B cell (primary cell): Measurements from ENCODE around the gene CIT. TPM values are rescaled to one million over a fixed set of nuclear protein-coding genes. Genes with fewer than 3 reads are reported as not detected.

ENCODE experiments used
- ATAC-seq: fragments of 200-7000 bp; cut with Tn5 transposase; one replicate; pipeline ENCODE4 v1.10.0; 2021; ENCODE audit warnings: low read depth, mild to moderate bottlenecking, moderate number of reproducible peaks, moderate library complexity
- CTCF ChIA-PET: fragments of 350-600 bp; sonication (Branson Sonifier 250); formaldehyde crosslinking; loops from one replicate; lab custom pipeline; 2021; ENCODE audit warnings: antibody characterized with exemption, inconsistent platforms; lab: Charles Lee
- POLR2A ChIA-PET: fragments of 350-600 bp; sonication (Branson Sonifier 250); formaldehyde crosslinking; loops from one replicate; lab custom pipeline; 2021; ENCODE audit warnings: antibody characterized with exemption; lab: Charles Lee
- DNase-seq: peaks from one replicate; pipeline ENCODE4 v3.0.0; 2013
- H2AFZ ChIP-seq: 2 replicates; pipeline ENCODE4 v1.6.1; 2012; ENCODE audit warnings: mild to moderate bottlenecking, low read depth, low read length; ENCODE audit not compliant: insufficient read depth, poor library complexity, severe bottlenecking
- H3K27ac ChIP-seq, 2 donors: 1 replicate in 1 of 2; 2 replicates in 1 of 2; pipeline ENCODE4 v1.5.1; 2012 to 2013; ENCODE audit warnings: low read length in 2 of 2, mild to moderate bottlenecking in 2 of 2, moderate library complexity in 1 of 2
- H3K27me3 ChIP-seq, 4 experiments: fragments of 200-600 bp in 1 of 4; sonication (generic) in 1 of 4; replicated peaks in 1 of 4; 1 replicate in 2 of 4; 2 replicates in 2 of 4; pipeline versions ENCODE4 v1.6.1 to v1.7.0; 2013 to 2016; ENCODE audit warnings: low read length in 3 of 4, mild to moderate bottlenecking in 2 of 4, mixed read lengths in 1 of 4, moderate library complexity in 1 of 4; ENCODE audit not compliant: insufficient read depth in 4 of 4, control insufficient read depth in 3 of 4; ENCODE audit errors: control extremely low read depth in 1 of 4
- H3K36me3 ChIP-seq, 2 experiments: replicated peaks in 1 of 2; 1 replicate in 1 of 2; 2 replicates in 1 of 2; pipeline versions ENCODE4 v1.6.1 to v1.7.1; 2013; ENCODE audit warnings: low read length in 1 of 2; ENCODE audit not compliant: insufficient read depth in 2 of 2, control insufficient read depth in 1 of 2; ENCODE audit errors: control extremely low read depth in 1 of 2, extremely low read depth in 1 of 2
- H3K4me1 ChIP-seq, 2 donors: fragments of 200-600 bp in 1 of 2; sonication (generic) in 1 of 2; 1 replicate in 1 of 2; 2 replicates in 1 of 2; pipeline versions ENCODE4 v1.5.1 to v1.6.1; 2013 to 2017; ENCODE audit warnings: low read length in 2 of 2; ENCODE audit not compliant: control insufficient read depth in 2 of 2, insufficient read depth in 2 of 2
- H3K4me2 ChIP-seq: replicated peaks from 2 replicates; pipeline ENCODE3; 2012; ENCODE audit warnings: mild to moderate bottlenecking, low read depth, low read length; ENCODE audit not compliant: poor library complexity, severe bottlenecking
- H3K4me3 ChIP-seq, 5 experiments: fragments of 200-600 bp in 1 of 5; sonication (generic) in 1 of 5; 1 replicate in 3 of 5; 2 replicates in 2 of 5; pipeline versions ENCODE4 v1.5.1 to v1.7.0; 2011 to 2016; ENCODE audit warnings: low read length in 4 of 5, mild to moderate bottlenecking in 4 of 5, low read depth in 2 of 5, control low read depth in 1 of 5, moderate library complexity in 1 of 5; ENCODE audit not compliant: insufficient read depth in 1 of 5; ENCODE audit errors: control extremely low read depth in 1 of 5, extremely low read depth in 1 of 5
- H3K79me2 ChIP-seq: fragments of 200-600 bp; sonication (generic); one replicate; pipeline ENCODE4 v1.6.0; 2016; ENCODE audit warnings: low read length; ENCODE audit not compliant: control insufficient read depth, insufficient read depth
- H3K9ac ChIP-seq: fragments of 200-600 bp; sonication (generic); 2 replicates; pipeline ENCODE4 v1.6.1; 2017; ENCODE audit warnings: mild to moderate bottlenecking, low read length, moderate library complexity
- H3K9me3 ChIP-seq, 3 donors: one replicate each; pipeline versions ENCODE4 v1.6.1 to v1.7.1; 2013; ENCODE audit warnings: low read length in 2 of 3; ENCODE audit not compliant: control insufficient read depth in 2 of 3, insufficient read depth in 1 of 3; ENCODE audit errors: control extremely low read depth in 1 of 3
- H4K20me1 ChIP-seq: 2 replicates; pipeline ENCODE4 v1.6.0; 2012; ENCODE audit warnings: mild to moderate bottlenecking, low read length; ENCODE audit not compliant: insufficient read depth, control insufficient read depth, poor library complexity, severe bottlenecking
- H3K27ac Mint-ChIP-seq: one replicate; pipeline ENCODE4 v1.8.0; 2021; ENCODE audit warnings: mixed read lengths
- H3K27me3 Mint-ChIP-seq: one replicate; pipeline ENCODE4 v1.8.0; 2021; ENCODE audit warnings: mixed read lengths
- H3K4me1 Mint-ChIP-seq: one replicate; pipeline ENCODE4 v1.8.0; 2021; ENCODE audit warnings: mixed read lengths
- H3K4me3 Mint-ChIP-seq: one replicate; pipeline ENCODE4 v1.8.0; 2021; ENCODE audit warnings: mixed read lengths
- H3K9me3 Mint-ChIP-seq: one replicate; pipeline ENCODE4 v1.8.0; 2022; ENCODE audit warnings: mixed read lengths; ENCODE audit not compliant: insufficient read depth
- CTCF ChIP-seq: fragments of 200-600 bp; IDR thresholded peaks from one replicate; pipeline ENCODE4 v1.8.0; 2022; ENCODE audit warnings: antibody characterized with exemption, mild to moderate bottlenecking
- EZH2 ChIP-seq: IDR thresholded peaks from 2 replicates; pipeline ENCODE4 v1.6.1; 2012; ENCODE audit warnings: borderline replicate concordance, low read depth, mild to moderate bottlenecking, moderate library complexity, low read length; ENCODE audit not compliant: insufficient read depth, poor library complexity, severe bottlenecking
- WGBS: methylation state at CpG from one replicate; pipeline ENCODE4 v1.1.5; 2013; ENCODE audit warnings: missing lambda C conversion rate; ENCODE audit not compliant: insufficient coverage; 5-methylcytosine and 5-hydroxymethylcytosine counted together
- intact Hi-C: fragments of 100-400 bp; cut with micrococcal nuclease; formaldehyde crosslinking; loops from one replicate; pipeline ENCODE4 v1.10.0; 2022
- polyA plus RNA-seq: library from polyadenylated mRNA; depleted of rRNA; stranded (reverse); fragments of >200 nt; gene quantifications from 2 replicates; pipeline ENCODE4 v1.2.3, GENCODE V29; 2012
- total RNA-seq, 2 donors: library from RNA; stranded (reverse); fragments of 120-200 nt in 1 of 2; gene quantifications; 1 replicate in 1 of 2; 2 replicates in 1 of 2; pipeline versions ENCODE4 v1.2.3 to v1.2.4, GENCODE V29; 2013 to 2022

The CIT gene
- total and polyA plus RNA-seq, 2 donors (not counting 1 experiment from before 2014, with no cell fraction given) = 1.4 to 6.1 TPM

- intact Hi-C loops = loop anchor here (5.0 kb wide), 2 partner anchors 322 to 1528 kb away; partner anchors contain the start of genes BICDL1 and PEBP1
- H3K9ac ChIP-seq = peak overlapping the region; percentile 64
- POLR2A ChIA-PET = no interaction called here
- H3K27me3 ChIP-seq = no peaks in the 10 kb centered on the region
- DNase-seq (no peak), ATAC-seq (no peak)
- TF ChIP-seq CTCF (no peak), EZH2 (no peak)
- peak overlapping the region; percentile 91 for H2AFZ ChIP-seq
- H3K36me3 ChIP-seq = peaks cover 0 to 2% of the 10 kb centered on the region in 2 experiments
- no peak overlapping the region for H3K4me3 Mint-ChIP-seq
- H3K27me3 Mint-ChIP-seq = no peaks in the 10 kb centered on the region
- CTCF ChIA-PET = interaction anchor here (1.0 to 1.1 kb wide), 4 partner anchors 9 to 1483 kb away, joined by 3 read pairs; no protein-coding TSS in a partner anchor
- H3K4me1 Mint-ChIP-seq = peaks cover 36% of the 10 kb centered on the region
- 90% methylated on average over 3 of the region's 4 CpGs for WGBS
- H3K9me3 ChIP-seq = no peaks in the 10 kb centered on the region
- no peaks in the 10 kb centered on the region for H4K20me1 ChIP-seq
- peak overlapping the region in 1 of 2 donors; percentile 60 for H3K27ac ChIP-seq
- no peak overlapping the region for H3K27ac Mint-ChIP-seq
- no peaks in the 10 kb centered on the region for H3K9me3 Mint-ChIP-seq
- H3K79me2 ChIP-seq = peaks cover 16% of the 10 kb centered on the region
- H3K4me2 ChIP-seq = peak overlapping the region; percentile 89
- peaks cover 28 to 36% of the 10 kb centered on the region in 2 donors for H3K4me1 ChIP-seq
- H3K4me3 ChIP-seq = no peak overlapping the region
Measured at GRCh38 chr12:119665164-119665929, 211.8 kb downstream of the CIT start.

GRCh38 chr12:119664642-119665041 lies 212.5 kb downstream of the CIT start:
- no peak overlapping the region for H3K4me3 ChIP-seq
- DNase-seq (no peak), ATAC-seq (no peak)
- ChIA-PET POLR2A (no interaction called here), CTCF (interaction anchor here (0.8 to 1.0 kb wide), 2 partner anchors 8 to 11 kb away, joined by 3 read pairs; no protein-coding TSS in a partner anchor)
- H3K36me3 ChIP-seq = no peaks in the 10 kb centered on the region
- H3K27me3 ChIP-seq = no peaks in the 10 kb centered on the region
- H3K79me2 ChIP-seq = peaks cover 16% of the 10 kb centered on the region
- no peaks in the 10 kb centered on the region for H4K20me1 ChIP-seq
- Mint-ChIP-seq H3K27me3 (no peaks in the 10 kb centered on the region), H3K4me1 (peaks cover 29% of the 10 kb centered on the region), H3K9me3 (no peaks in the 10 kb centered on the region), H3K4me3 (no peak overlapping the region), H3K27ac (no peak overlapping the region)
- H3K9me3 ChIP-seq = no peaks in the 10 kb centered on the region
- no peak overlapping the region for H3K27ac ChIP-seq
- intact Hi-C loops = loop anchor here (5.0 kb wide), 2 partner anchors 323 to 1527 kb away; partner anchors contain the start of genes BICDL1 and PEBP1
- no peak overlapping the region for H3K4me2 ChIP-seq
- no peak overlapping the region for H3K9ac ChIP-seq
- peaks cover 22 to 30% of the 10 kb centered on the region in 2 donors for H3K4me1 ChIP-seq
- H2AFZ ChIP-seq = no peak overlapping the region
- no peak for TF ChIP-seq EZH2
- TF ChIP-seq CTCF = no peak
- no CpG with 5 or more reads among the region's 1 CpG for WGBS
